HG02623 (cell line): ENCODE measurements around the gene RIMS4.

Experiments used
- ATAC-seq: cut with Tn5 transposase; IDR thresholded peaks from one replicate; pipeline ENCODE4 v1.9.1; 2021; ENCODE audit warnings: moderate library complexity; ENCODE audit not compliant: unreplicated experiment

The RIMS4 gene

GRCh38 chr20:44810391-44811149 is at the start of gene RIMS4:
Gene RIMS4, minus strand, starts transcription at chr20:44810546. Its CDS starts 275 bp downstream, at chr20:44810271.
- ATAC-seq = no peak

- ATAC-seq = no peak
Observed at GRCh38 chr20:44858606-44859360, 48.4 kb upstream of the RIMS4 start.

- ATAC-seq = no peak
Observed at GRCh38 chr20:44856856-44857448, 46.6 kb upstream of the RIMS4 start.

GRCh38 chr20:44856442-44856841 is 46.1 kb upstream of the RIMS4 start:
- no peak for ATAC-seq

GRCh38 chr20:44851545-44851944 is 41.2 kb upstream of the RIMS4 start:
- ATAC-seq = no peak

GRCh38 chr20:44850837-44851236 is 40.5 kb upstream of the RIMS4 start:
- no peak for ATAC-seq

- ATAC-seq = no peak
Observed at GRCh38 chr20:44850272-44850671, 39.9 kb upstream of the RIMS4 start.

GRCh38 chr20:44849703-44850102 is 39.4 kb upstream of the RIMS4 start:
- ATAC-seq = no peak

- ATAC-seq = no peak
Observed at GRCh38 chr20:44848254-44849015, 38.1 kb upstream of the RIMS4 start.

GRCh38 chr20:44843876-44844275 is 33.5 kb upstream of the RIMS4 start:
- ATAC-seq = no peak

GRCh38 chr20:44841955-44842354 is 31.6 kb upstream of the RIMS4 start:
- ATAC-seq = no peak

GRCh38 chr20:44840826-44841225 is 30.5 kb upstream of the RIMS4 start:
- ATAC-seq = no peak

- no peak for ATAC-seq
Observed at GRCh38 chr20:44839481-44839880, 29.1 kb upstream of the RIMS4 start.

GRCh38 chr20:44838521-44838920 is 28.2 kb upstream of the RIMS4 start:
- ATAC-seq = no peak

- ATAC-seq = no peak
Observed at GRCh38 chr20:44837946-44838345, 27.6 kb upstream of the RIMS4 start.

- ATAC-seq = no peak
Observed at GRCh38 chr20:44836601-44837120, 26.3 kb upstream of the RIMS4 start.

GRCh38 chr20:44835661-44836221 is 25.4 kb upstream of the RIMS4 start:
- no peak for ATAC-seq

- ATAC-seq = no peak
Observed at GRCh38 chr20:44835116-44835515, 24.8 kb upstream of the RIMS4 start.

GRCh38 chr20:44834693-44835092 is 24.3 kb upstream of the RIMS4 start:
- no peak for ATAC-seq

GRCh38 chr20:44833437-44833836 is 23.1 kb upstream of the RIMS4 start:
- no peak for ATAC-seq

- no peak for ATAC-seq
Observed at GRCh38 chr20:44832724-44833123, 22.4 kb upstream of the RIMS4 start.
